ENCODE results near the gene SDK1.

GRCh38 chr7:3807824-3808223, 506.8 kb downstream of the SDK1 start:
- TF ChIP-seq, protein P1, sequence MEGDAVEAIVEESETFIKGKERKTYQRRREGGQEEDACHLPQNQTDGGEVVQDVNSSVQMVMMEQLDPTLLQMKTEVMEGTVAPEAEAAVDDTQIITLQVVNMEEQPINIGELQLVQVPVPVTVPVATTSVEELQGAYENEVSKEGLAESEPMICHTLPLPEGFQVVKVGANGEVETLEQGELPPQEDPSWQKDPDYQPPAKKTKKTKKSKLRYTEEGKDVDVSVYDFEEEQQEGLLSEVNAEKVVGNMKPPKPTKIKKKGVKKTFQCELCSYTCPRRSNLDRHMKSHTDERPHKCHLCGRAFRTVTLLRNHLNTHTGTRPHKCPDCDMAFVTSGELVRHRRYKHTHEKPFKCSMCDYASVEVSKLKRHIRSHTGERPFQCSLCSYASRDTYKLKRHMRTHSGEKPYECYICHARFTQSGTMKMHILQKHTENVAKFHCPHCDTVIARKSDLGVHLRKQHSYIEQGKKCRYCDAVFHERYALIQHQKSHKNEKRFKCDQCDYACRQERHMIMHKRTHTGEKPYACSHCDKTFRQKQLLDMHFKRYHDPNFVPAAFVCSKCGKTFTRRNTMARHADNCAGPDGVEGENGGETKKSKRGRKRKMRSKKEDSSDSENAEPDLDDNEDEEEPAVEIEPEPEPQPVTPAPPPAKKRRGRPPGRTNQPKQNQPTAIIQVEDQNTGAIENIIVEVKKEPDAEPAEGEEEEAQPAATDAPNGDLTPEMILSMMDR (IDR thresholded peaks at IDR 0.05; ENCODE audit: extremely low read depth in 1 of 2, insufficient read depth in 1 of 2, low read depth in 1 of 2, low read length in 2 of 2), result no peak
- TF ChIP-seq GATA2 (IDR thresholded peaks at IDR 0.05; ENCODE audit: insufficient read depth, insufficient read length, low read depth, low read length), result no peak
- no peak for TF ChIP-seq POLR2AphosphoS5 (IDR thresholded peaks at IDR 0.05; ENCODE audit: insufficient read depth, low read depth, low read length)

Measured in endothelial cell of umbilical vein (primary cell).